HepG2 (cell line): ENCODE data around the gene PDPK1. TPM values are rescaled to one million over a fixed set of nuclear protein-coding genes. Genes with fewer than 3 reads are reported as not detected.
A peak's percentile ranks its signal among the peaks of the same experiment; 100 is the strongest.

ENCODE experiments used
- ARID2 ChIP-seq: sonication (generic); formaldehyde crosslinking; IDR thresholded peaks from 2 replicates; pipeline ENCODE4 v1.8.1; 2022; ENCODE audit warnings: mild to moderate bottlenecking, missing genetic modification reagents, borderline replicate concordance
- BRCA1 ChIP-seq: sonication (generic); formaldehyde crosslinking; IDR thresholded peaks from 2 replicates; pipeline ENCODE4 v1.4.0; 2020; ENCODE audit warnings: missing genetic modification reagents
- EHMT2 ChIP-seq: fragments of 200-600 bp; sonication (generic); IDR thresholded peaks from 2 replicates; pipeline ENCODE4 v1.7.0; 2017; ENCODE audit warnings: antibody characterized with exemption, low read depth, low read length, borderline replicate concordance
- EP300 ChIP-seq, 3 experiments: sonication (generic) in 1 of 3; formaldehyde crosslinking in 1 of 3; IDR thresholded peaks; 2 replicates each; pipeline versions ENCODE4 v1.5.1 to v1.6.1; 2011 to 2020; ENCODE audit warnings: low read depth in 2 of 3, low read length in 2 of 3, borderline replicate concordance in 1 of 3, improper control_type of control experiment in 1 of 3, mild to moderate bottlenecking in 1 of 3, missing genetic modification reagents in 1 of 3, moderate library complexity in 1 of 3
- FOSL2 ChIP-seq: sonication (generic); formaldehyde crosslinking; IDR thresholded peaks from 2 replicates; pipeline ENCODE4 v1.4.0; 2020; ENCODE audit warnings: missing genetic modification reagents
- FOXA1 ChIP-seq, 2 experiments: fragments of 450-650 bp in 1 of 2; sonication (generic) in 1 of 2; formaldehyde crosslinking in 1 of 2; IDR thresholded peaks; 2 replicates each; pipeline versions ENCODE4 v1.4.0 to v1.6.1; 2016 to 2020; ENCODE audit warnings: missing genetic modification reagents in 1 of 2
- FOXM1 ChIP-seq: sonication (generic); formaldehyde crosslinking; IDR thresholded peaks from 2 replicates; pipeline ENCODE4 v1.5.0; 2020; ENCODE audit warnings: missing genetic modification reagents
- GATAD1 ChIP-seq: IDR thresholded peaks from 2 replicates; pipeline ENCODE4 v1.6.1; 2016; ENCODE audit warnings: missing genetic modification reagents, missing compliant biosample characterization
- MEIS2 ChIP-seq: sonication (generic); formaldehyde crosslinking; IDR thresholded peaks from 2 replicates; pipeline ENCODE4 v1.9.0; 2021; ENCODE audit warnings: mild to moderate bottlenecking, missing genetic modification reagents
- MLLT10 ChIP-seq: sonication (generic); formaldehyde crosslinking; IDR thresholded peaks from 2 replicates; pipeline ENCODE4 v1.4.0; 2020; ENCODE audit warnings: missing genetic modification reagents
- PITX1 ChIP-seq: sonication (generic); formaldehyde crosslinking; IDR thresholded peaks from 2 replicates; pipeline ENCODE4 v1.5.1; 2020; ENCODE audit warnings: mild to moderate bottlenecking, missing genetic modification reagents
- POGZ ChIP-seq: sonication (generic); formaldehyde crosslinking; IDR thresholded peaks from 2 replicates; pipeline ENCODE4 v1.4.0; 2020; ENCODE audit warnings: mild to moderate bottlenecking, missing genetic modification reagents
- RARA ChIP-seq: IDR thresholded peaks from 2 replicates; pipeline ENCODE4 v1.6.1; 2016; ENCODE audit warnings: missing genetic modification reagents, missing compliant biosample characterization
- REPIN1 ChIP-seq: sonication (generic); formaldehyde crosslinking; IDR thresholded peaks from 2 replicates; pipeline ENCODE4 v1.8.0; 2022; ENCODE audit warnings: missing genetic modification reagents, low read depth, mild to moderate bottlenecking, borderline replicate concordance
- SAFB2 ChIP-seq: sonication (generic); formaldehyde crosslinking; IDR thresholded peaks from 2 replicates; pipeline ENCODE4 v1.5.1; 2020; ENCODE audit warnings: missing genetic modification reagents, low read depth, mild to moderate bottlenecking, borderline replicate concordance
- ZC3H13 ChIP-seq: sonication (generic); formaldehyde crosslinking; IDR thresholded peaks from 2 replicates; pipeline ENCODE4 v1.8.1; 2023; ENCODE audit warnings: mild to moderate bottlenecking, missing genetic modification reagents, moderate library complexity
- ZFY ChIP-seq: sonication (generic); formaldehyde crosslinking; IDR thresholded peaks from 2 replicates; pipeline ENCODE4 v1.4.0; 2020; ENCODE audit warnings: missing genetic modification reagents
- ZMYM2 ChIP-seq: sonication (generic); formaldehyde crosslinking; IDR thresholded peaks from 2 replicates; pipeline ENCODE4 v1.8.0; 2022; ENCODE audit warnings: mild to moderate bottlenecking, missing genetic modification reagents
- ZNF232 ChIP-seq: sonication (generic); formaldehyde crosslinking; IDR thresholded peaks from 2 replicates; pipeline ENCODE4 v1.4.0; 2020; ENCODE audit warnings: missing genetic modification reagents, borderline replicate concordance
- ZNF644 ChIP-seq: IDR thresholded peaks from 2 replicates; pipeline ENCODE4 v1.6.1; 2016; ENCODE audit warnings: low read depth
- ZSCAN25 ChIP-seq: sonication (generic); formaldehyde crosslinking; IDR thresholded peaks from 2 replicates; pipeline ENCODE4 v1.8.0; 2022; ENCODE audit warnings: mild to moderate bottlenecking, missing genetic modification reagents
- polyA plus RNA-seq, 8 experiments: library from polyadenylated mRNA; depleted of rRNA in 3 of 8; stranded (reverse) in 7 of 8; unstranded in 1 of 8; fragments of >200 nt; fragmentation: Illumina TruSeq in 4 of 8; extraction: Trizol in 4 of 8; gene quantifications; 2 replicates each; pipeline versions ENCODE4 v1.2.1 to v1.2.3, GENCODE V29; 2011 to 2016; ENCODE audit warnings: low read depth in 4 of 8, missing spikeins in 1 of 8, mixed read lengths in 1 of 8; ENCODE audit not compliant: insufficient read depth in 1 of 8
- total RNA-seq, 5 experiments: library from RNA; depleted of rRNA; stranded (reverse); fragments of >200 nt; fragmentation: Illumina TruSeq; extraction: Trizol; gene quantifications; 2 replicates each; pipeline ENCODE4 v1.2.3, GENCODE V29; 2016; ENCODE audit warnings: low read depth in 1 of 5
- TF ChIP-seq, protein P1 (sequence below): sonication (generic); formaldehyde crosslinking; IDR thresholded peaks from 2 replicates; pipeline ENCODE4 v1.8.1; 2023; ENCODE audit warnings: mild to moderate bottlenecking, missing genetic modification reagents
- TF ChIP-seq, protein P2 (sequence below): sonication (generic); formaldehyde crosslinking; IDR thresholded peaks from 2 replicates; pipeline ENCODE4 v1.4.0; 2020; ENCODE audit warnings: missing genetic modification reagents; ENCODE audit errors: not compliant biosample characterization
- TF ChIP-seq, protein P3 (sequence below): sonication (generic); formaldehyde crosslinking; IDR thresholded peaks from 2 replicates; pipeline ENCODE4 v1.9.0; 2022; ENCODE audit warnings: missing genetic modification reagents, mild to moderate bottlenecking, borderline replicate concordance
- TF ChIP-seq, protein P4 (sequence below): IDR thresholded peaks from 2 replicates; pipeline ENCODE4 v1.6.1; 2016

Gene PDPK1
- total and polyA plus RNA-seq, 2 of the 13 experiments (the other 11 are each of a cell fraction or from before 2014, with no cell fraction given): 59.6 to 129 TPM

DNA sequence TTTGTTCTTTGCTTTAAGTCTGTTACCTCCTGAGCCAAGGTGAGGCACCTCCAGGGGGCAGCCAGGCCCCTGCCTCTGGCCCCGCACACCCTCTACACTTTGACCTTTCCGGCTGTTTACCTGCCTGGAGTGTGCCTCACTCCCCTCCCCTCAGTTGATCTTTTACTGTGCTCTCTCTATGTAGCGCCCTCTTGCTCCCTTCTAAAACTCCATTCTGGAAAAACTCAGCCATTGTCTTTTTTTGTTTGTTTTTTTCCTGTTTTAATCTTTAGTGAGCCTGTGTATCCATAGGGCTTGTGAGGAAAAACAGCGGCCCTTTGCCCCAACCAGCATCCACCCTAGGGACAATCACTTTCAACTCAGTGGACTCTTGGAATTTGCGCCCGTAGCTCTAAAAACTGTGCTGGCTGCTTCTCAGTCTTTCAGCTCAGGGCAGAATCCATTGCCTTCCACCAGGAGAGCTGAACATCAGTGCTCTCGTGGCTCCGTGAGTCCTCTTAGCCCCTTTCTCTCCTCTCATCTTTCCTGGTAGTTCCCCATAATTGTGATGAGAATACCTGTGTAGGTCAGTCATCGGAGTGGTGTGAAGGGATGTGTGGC, 13.4 kb upstream of the PDPK1 start (continued):
- TF ChIP-seq, protein P1, sequence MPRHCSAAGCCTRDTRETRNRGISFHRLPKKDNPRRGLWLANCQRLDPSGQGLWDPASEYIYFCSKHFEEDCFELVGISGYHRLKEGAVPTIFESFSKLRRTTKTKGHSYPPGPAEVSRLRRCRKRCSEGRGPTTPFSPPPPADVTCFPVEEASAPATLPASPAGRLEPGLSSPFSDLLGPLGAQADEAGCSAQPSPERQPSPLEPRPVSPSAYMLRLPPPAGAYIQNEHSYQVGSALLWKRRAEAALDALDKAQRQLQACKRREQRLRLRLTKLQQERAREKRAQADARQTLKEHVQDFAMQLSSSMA (CRISPR knock-in tag): no peak
- TF ChIP-seq ZSCAN25 (CRISPR knock-in tag) (peak; percentile 77; the same call in 1 of the 2 replicates), ZNF232 (CRISPR knock-in tag) (no peak), EHMT2 (no peak), FOXM1 (CRISPR knock-in tag) (no peak), GATAD1 (CRISPR knock-in tag) (peak; percentile 71), PITX1 (CRISPR knock-in tag) (peak; percentile 76; the same call in 1 of the 2 replicates), ARID2 (CRISPR knock-in tag) (0 out of 2 replicates have a peak, but pooled peaks have one; percentile 55), REPIN1 (CRISPR knock-in tag) (peak; percentile 58; the same call in 1 of the 2 replicates), ZMYM2 (CRISPR knock-in tag) (no peak), SAFB2 (peak; percentile 37; the same call in 1 of the 2 replicates), BRCA1 (CRISPR knock-in tag) (0 out of 2 replicates have a peak, but pooled peaks have one; percentile 16), ZFY (peak; percentile 14; the same call in 1 of the 2 replicates), FOSL2 (CRISPR knock-in tag) (peak; percentile 45), ZC3H13 (CRISPR knock-in tag) (no peak; the same call in 1 of the 2 replicates), MLLT10 (no peak), EP300 (IDR thresholded peaks at IDR 0.05; ENCODE audit: low read depth in 2 of 2, low read length in 2 of 2) (peak in 1 of 2 experiments; percentile 81; a peak in 2 of 4 replicates), EP300 (CRISPR knock-in tag; IDR thresholded peaks at IDR 0.05; ENCODE audit: borderline replicate concordance) (peak; percentile 77), MEIS2 (CRISPR knock-in tag) (no peak), RARA (peak; percentile 88), POGZ (CRISPR knock-in tag) (peak; percentile 51; the same call in 1 of the 2 replicates), ZNF644 (CRISPR knock-in tag) (peak; percentile 41; the same call in 1 of the 2 replicates), FOXA1 (IDR thresholded peaks at IDR 0.05) (0 out of 2 replicates have a peak, but pooled peaks have one; percentile 15), FOXA1 (CRISPR knock-in tag; IDR thresholded peaks at IDR 0.05) (peak; percentile 94)
- TF ChIP-seq, protein P2, sequence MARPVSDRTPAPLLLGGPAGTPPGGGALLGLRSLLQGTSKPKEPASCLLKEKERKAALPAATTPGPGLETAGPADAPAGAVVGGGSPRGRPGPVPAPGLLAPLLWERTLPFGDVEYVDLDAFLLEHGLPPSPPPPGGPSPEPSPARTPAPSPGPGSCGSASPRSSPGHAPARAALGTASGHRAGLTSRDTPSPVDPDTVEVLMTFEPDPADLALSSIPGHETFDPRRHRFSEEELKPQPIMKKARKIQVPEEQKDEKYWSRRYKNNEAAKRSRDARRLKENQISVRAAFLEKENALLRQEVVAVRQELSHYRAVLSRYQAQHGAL (CRISPR knock-in tag): no peak
- TF ChIP-seq, protein P3, sequence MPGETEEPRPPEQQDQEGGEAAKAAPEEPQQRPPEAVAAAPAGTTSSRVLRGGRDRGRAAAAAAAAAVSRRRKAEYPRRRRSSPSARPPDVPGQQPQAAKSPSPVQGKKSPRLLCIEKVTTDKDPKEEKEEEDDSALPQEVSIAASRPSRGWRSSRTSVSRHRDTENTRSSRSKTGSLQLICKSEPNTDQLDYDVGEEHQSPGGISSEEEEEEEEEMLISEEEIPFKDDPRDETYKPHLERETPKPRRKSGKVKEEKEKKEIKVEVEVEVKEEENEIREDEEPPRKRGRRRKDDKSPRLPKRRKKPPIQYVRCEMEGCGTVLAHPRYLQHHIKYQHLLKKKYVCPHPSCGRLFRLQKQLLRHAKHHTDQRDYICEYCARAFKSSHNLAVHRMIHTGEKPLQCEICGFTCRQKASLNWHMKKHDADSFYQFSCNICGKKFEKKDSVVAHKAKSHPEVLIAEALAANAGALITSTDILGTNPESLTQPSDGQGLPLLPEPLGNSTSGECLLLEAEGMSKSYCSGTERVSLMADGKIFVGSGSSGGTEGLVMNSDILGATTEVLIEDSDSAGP (CRISPR knock-in tag): peak; percentile 65; the same call in 1 of the 2 replicates
- TF ChIP-seq, protein P4, sequence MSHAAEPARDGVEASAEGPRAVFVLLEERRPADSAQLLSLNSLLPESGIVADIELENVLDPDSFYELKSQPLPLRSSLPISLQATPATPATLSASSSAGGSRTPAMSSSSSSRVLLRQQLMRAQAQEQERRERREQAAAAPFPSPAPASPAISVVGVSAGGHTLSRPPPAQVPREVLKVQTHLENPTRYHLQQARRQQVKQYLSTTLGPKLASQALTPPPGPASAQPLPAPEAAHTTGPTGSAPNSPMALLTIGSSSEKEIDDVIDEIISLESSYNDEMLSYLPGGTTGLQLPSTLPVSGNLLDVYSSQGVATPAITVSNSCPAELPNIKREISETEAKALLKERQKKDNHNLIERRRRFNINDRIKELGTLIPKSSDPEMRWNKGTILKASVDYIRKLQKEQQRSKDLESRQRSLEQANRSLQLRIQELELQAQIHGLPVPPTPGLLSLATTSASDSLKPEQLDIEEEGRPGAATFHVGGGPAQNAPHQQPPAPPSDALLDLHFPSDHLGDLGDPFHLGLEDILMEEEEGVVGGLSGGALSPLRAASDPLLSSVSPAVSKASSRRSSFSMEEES (CRISPR knock-in tag): peak; percentile 66
